ENCODE data around the gene LRRC4C.

LRRC4C gene

DNA sequence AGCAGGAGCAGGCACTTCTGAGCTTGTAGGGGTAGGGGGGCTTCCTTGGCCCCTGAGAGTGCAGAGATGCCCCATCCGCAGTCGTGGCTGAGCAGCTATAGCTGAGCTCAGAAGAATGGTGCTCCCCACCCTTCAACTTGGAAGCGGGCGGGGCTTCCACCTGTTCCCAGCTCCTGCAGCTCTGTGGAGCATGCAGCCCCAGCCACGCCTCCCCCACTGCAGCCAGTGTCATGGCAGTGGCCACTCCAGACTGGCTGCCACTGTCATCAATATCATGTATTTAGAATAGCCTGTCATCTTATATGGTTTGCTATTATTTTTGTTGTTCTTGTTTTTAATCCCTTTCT lies 213.1 kb downstream of the LRRC4C start:
- DNase-seq = no peak

- no peak for DNase-seq
Measured at GRCh38 chr11:41245704-41246398, 213.6 kb downstream of the LRRC4C start.

DNA sequence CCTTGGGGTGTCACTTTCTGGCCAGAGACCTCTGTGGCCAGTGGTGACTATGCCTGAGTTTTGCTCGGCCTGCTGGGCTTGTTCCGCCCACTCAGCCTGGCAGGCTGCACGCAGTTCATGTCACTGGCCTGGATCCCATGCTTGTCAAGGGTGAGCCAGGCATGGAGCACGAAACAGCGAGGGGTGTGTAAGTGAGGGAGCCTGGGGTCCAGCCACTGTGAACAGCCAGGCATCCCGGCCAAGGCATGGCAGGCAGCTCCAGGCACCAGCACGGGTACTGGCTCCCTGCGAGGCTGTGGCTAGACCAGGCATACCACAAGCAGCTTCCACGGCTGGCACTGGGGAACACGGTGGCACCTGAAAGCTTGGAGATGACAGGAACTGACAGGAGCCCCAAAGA lies 214.3 kb downstream of the LRRC4C start:
- DNase-seq = no peak

GRCh38 chr11:41237382-41237781 lies 222.1 kb downstream of the LRRC4C start:
- DNase-seq = no peak

GRCh38 chr11:41235668-41236067 lies 223.8 kb downstream of the LRRC4C start:
- no peak for DNase-seq

GRCh38 chr11:41225856-41226633 lies 233.4 kb downstream of the LRRC4C start:
- no peak for DNase-seq

DNA sequence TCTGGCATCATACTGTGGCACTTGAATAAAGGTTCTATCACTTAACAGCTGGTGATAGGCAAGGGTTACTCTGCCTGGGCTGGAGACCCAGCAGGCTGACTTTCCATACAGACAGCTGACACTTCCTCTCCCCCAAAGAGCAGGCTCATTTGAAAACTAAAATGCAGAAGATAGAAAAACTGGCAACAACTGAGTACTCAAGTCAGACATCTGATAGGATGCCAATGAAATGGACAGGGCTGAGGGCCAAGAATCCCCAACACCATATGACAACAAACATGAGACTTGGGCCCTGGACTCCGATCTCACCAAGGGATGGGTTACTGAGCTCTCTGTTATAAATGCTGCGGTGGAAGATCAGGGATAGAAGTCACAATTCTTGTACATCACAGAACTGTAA lies 237.2 kb downstream of the LRRC4C start:
- DNase-seq = no peak

DNA sequence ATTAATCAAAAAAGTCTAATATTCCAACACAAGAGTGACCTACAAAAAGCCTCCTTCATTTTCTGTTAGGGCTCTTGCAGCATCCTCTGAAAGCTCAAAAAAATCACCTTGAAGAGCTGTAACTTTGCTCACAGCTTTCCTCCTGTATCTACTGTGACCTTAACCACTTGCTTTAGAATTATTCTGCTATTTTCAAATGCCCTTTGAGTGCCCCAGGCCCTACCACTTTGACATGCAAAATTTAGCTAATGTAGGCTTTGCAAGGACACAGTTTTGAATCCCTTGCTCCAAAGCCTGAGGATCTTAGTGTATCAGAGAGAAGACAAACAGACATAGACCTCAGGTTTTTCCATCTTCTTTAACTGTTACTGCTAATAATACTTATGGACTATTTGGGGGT lies 253.1 kb downstream of the LRRC4C start:
- no peak for DNase-seq

DNA sequence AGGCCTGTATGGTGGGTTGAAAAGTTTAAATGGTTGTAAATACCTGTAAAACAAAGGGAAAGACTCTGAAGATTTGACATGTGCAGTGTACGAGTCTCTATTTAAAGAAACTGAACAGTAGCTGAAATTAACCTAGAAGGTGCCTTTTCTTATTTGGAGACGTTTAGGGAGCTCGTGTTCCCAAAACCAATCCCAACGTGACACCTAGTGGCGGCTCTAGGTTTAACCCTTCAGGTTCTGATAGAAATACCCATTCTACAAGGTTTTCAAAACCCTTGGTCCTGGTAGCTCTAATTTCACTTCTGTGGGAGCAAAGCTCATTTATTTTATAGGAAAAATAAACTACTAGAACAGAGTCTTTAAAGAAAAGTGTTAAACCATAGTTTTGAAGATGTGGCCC lies 258.3 kb downstream of the LRRC4C start:
- peak; percentile 39 for DNase-seq

DNA sequence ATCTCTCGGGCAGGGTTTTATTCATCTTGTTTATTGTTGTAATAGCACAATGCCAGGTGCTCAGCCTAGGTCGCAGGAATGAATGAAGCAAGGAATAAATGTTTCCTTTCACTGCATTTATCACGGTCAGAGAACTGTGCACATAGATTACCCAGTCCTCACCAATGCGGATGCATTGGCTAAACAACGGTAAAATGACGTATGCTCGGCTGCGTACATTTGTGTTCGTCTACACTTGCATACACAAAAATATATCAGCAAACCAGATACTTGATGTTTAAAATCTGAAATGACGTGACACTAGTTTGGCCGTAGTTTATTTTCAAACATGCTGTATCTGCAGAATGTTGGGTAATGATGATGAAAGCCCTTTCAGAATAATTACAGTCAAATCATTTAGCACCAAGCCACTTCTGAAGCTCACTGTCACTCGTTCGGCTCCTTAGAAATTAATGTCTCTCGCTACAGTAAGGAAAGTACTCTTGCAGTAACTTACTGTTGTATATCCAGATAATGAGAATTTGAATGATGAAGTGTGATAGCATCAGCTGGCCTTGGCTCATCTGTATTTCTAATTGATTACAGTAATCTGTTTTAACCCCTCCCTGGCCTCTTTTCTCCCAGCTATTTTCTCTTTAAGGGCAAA lies 268.9 kb downstream of the LRRC4C start:
- DNase-seq = no peak

- DNase-seq = no peak
Measured at GRCh38 chr11:41189701-41190436, 269.6 kb downstream of the LRRC4C start.

GRCh38 chr11:41177791-41178190 lies 281.7 kb downstream of the LRRC4C start:
- DNase-seq = no peak

- DNase-seq = no peak
Measured at GRCh38 chr11:41175304-41175972, 284.0 kb downstream of the LRRC4C start.

- DNase-seq = no peak
Measured at GRCh38 chr11:41146326-41146725, 313.1 kb downstream of the LRRC4C start.

DNA sequence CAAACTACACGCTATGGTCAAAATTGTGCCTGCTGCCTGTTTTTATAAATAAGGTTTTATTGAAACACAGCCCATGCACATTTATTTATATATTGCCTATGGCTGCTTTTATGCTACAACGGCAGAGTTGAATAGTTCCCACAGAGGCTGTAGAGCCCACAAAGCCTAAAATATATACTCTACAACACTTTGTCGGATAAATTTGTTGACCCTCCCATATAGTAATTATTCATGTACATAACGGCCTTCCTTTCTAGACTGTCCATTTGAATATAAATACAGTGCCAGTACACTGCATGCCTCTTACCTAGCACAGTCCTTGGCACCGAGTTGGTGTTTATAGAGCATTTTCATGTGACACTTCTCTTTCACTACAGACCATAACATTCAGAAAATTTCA lies 314.0 kb downstream of the LRRC4C start:
- DNase-seq = no peak

DNA sequence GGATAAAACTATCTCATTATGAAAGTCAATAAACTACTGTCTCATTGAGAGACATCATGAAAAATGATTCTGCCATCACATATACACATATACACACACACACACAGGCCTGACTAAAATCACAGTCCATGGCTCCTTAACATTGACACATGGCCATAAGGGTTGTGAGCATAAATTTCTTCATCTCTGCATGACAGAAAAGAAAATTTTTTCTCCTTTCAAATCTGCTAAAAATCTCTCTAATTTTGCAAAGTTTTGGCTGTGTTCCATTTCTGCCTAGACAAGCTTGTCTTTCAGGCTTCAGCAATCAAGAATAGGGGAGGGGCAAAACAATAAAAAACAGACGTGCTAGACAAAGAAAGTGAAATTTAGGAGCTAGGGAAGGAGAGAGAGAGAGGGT lies 324.5 kb downstream of the LRRC4C start:
- no peak for DNase-seq

DNA sequence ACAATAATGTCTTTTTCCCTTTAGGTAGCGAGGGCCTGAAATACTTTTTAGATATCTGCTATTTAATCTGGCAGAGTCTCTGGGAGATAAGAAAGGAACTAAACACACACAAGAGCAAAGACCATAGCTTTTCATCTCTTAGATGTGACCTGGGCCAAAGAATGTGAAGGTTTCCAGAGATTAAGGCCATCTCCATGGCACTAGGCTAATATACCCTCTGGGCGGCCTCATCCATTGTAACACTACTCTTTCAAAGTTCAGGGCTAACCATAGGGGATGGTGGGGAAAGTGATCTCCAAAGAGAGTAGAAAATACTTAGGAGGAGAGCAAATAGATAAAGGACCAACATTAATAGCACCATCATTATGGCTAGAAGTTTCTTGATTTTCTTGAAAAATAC lies 326.4 kb downstream of the LRRC4C start:
- DNase-seq = no peak

DNA sequence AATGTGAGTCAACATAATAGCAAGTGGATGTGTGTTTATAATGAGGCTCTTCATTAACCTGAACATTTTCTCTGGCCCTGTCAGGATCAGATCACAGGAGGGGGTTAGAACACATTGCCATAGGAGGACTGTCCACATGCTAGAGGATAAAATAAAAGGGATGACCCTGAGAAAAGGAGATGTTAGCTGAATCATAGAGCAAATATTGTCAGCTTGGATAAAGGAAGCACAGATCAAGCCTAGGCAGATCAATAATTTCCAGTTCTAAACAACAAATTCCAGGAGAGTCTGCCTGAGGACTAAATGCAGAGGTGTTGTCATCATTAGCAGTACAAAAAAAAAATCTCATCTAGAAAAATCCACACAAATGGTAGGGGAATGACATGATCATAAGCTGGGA lies 337.9 kb downstream of the LRRC4C start:
- no peak for DNase-seq

- no peak for DNase-seq
Measured at GRCh38 chr11:41119484-41119883, 340.0 kb downstream of the LRRC4C start.

DNA sequence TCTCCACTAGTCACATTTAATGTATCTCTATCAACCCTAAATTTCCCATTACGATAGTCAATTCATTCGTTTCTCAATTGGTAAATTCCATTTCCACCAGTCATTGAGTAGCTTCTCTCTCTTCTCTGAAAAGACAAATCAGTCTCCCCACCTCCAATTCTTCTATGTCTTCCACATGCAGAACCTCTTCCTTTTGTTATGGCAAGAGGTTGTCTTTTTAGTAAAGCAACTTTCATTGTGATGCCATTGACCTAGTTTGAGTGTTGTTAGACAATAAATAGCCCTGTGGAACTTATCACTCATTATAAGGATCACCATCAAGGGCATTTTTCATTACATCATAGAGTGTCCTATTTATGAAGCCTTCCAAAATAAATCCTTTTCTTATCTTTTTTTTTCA lies 340.9 kb downstream of the LRRC4C start:
- no peak for DNase-seq

DNA sequence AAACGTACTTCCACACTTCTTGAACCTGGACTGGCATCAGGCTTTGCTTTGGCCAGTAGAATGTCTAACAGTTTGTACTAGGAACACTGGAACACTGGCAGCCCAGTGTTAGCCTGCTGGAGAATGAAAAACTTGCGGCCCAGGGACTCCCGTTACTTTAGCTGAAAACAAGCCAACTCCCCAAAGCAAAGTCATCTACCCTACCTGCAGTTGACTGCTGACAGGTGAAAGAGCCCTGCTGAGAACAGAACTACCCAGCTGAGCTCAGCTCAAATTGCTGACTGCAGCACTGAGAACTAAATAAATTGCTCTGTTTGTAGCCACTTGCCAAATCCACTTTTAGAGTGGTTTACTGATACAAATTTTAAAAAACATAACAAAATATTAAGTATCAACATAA lies 342.5 kb downstream of the LRRC4C start:
- no peak for DNase-seq

- DNase-seq = no peak
Measured at GRCh38 chr11:41115066-41115465, 344.4 kb downstream of the LRRC4C start.

GRCh38 chr11:41113160-41113559 lies 346.3 kb downstream of the LRRC4C start:
- no peak for DNase-seq
